ENCODE data around the gene PRR9.

DNA sequence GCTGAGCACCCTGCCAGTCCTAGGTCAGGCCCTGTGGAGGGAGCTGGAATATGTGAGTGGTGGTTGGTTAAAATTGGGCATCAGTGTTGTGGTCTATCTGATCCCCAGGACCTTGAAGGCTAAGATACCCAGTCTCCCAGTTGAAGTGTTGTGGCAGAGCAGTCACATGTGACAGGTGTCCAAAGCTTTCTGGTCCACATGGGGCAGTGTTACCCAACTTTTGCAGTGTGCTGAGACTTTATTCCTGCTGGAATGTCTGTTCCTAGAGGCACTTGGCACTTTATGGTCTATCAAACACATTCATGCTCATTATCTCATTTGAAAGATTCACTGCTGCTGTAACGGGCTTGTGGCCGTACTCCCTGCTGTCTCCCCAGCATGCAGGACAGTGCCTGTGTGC lies 21.1 kb downstream of the PRR9 start:
- TF ChIP-seq, protein P1, sequence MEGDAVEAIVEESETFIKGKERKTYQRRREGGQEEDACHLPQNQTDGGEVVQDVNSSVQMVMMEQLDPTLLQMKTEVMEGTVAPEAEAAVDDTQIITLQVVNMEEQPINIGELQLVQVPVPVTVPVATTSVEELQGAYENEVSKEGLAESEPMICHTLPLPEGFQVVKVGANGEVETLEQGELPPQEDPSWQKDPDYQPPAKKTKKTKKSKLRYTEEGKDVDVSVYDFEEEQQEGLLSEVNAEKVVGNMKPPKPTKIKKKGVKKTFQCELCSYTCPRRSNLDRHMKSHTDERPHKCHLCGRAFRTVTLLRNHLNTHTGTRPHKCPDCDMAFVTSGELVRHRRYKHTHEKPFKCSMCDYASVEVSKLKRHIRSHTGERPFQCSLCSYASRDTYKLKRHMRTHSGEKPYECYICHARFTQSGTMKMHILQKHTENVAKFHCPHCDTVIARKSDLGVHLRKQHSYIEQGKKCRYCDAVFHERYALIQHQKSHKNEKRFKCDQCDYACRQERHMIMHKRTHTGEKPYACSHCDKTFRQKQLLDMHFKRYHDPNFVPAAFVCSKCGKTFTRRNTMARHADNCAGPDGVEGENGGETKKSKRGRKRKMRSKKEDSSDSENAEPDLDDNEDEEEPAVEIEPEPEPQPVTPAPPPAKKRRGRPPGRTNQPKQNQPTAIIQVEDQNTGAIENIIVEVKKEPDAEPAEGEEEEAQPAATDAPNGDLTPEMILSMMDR (IDR thresholded peaks at IDR 0.05) = 0 out of 2 replicates have a peak, but pooled peaks have one; percentile 6
- TF ChIP-seq ZFX (IDR thresholded peaks at IDR 0.05; ENCODE audit: borderline replicate concordance) = no peak
